ENCODE data around the gene SCNN1G. TPM values are rescaled to one million over a fixed set of nuclear protein-coding genes. Genes with fewer than 3 reads are reported as not detected.

Gene SCNN1G
- total RNA-seq, 1 experiment from 2014 or later: 1.3 TPM

DNA sequence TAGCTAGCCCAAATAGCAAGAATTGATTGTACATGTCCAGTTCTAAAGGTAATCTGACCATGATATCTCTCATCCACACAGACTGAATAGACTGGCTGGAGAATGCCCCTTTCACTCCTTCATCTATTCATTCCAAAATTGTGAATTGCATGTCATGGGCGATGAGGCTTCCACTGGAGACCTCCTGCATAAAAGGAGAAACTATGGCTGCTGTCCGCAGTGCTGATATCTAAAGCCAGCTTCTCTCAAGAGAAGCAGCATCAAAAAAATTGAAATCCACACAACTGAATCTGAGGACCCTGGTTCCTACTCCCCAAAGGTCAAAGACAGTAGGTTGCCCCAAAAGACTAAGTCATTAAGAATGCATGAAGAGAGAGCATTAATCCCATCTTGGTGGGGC is 7.9 kb upstream of the SCNN1G start:
- Mint-ChIP-seq H3K27me3 (ENCODE audit: low read depth) (peaks cover 6% of the 10 kb centered on the region; the same call in 1 of the 2 replicates), H3K9me3 (no peaks in the 10 kb centered on the region), H3K36me3 (no peaks in the 10 kb centered on the region), H3K27ac (no peak overlapping the region), H3K4me1 (peaks cover 3% of the 10 kb centered on the region; the same call in 1 of the 2 replicates), H3K4me3 (no peak overlapping the region)
- CTCF ChIA-PET: interaction anchor here (1.6 kb wide), 1 partner anchor 260 kb away, joined by 14 read pairs; no protein-coding TSS in a partner anchor
- POLR2A ChIA-PET: no interaction called here
- DNase-seq (ENCODE audit: low spot score): no peak
- TF ChIP-seq, protein P1, sequence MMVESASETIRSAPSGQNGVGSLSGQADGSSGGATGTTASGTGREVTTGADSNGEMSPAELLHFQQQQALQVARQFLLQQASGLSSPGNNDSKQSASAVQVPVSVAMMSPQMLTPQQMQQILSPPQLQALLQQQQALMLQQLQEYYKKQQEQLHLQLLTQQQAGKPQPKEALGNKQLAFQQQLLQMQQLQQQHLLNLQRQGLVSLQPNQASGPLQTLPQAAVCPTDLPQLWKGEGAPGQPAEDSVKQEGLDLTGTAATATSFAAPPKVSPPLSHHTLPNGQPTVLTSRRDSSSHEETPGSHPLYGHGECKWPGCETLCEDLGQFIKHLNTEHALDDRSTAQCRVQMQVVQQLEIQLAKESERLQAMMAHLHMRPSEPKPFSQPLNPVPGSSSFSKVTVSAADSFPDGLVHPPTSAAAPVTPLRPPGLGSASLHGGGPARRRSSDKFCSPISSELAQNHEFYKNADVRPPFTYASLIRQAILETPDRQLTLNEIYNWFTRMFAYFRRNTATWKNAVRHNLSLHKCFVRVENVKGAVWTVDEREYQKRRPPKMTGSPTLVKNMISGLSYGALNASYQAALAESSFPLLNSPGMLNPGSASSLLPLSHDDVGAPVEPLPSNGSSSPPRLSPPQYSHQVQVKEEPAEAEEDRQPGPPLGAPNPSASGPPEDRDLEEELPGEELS (CRISPR knock-in tag; IDR thresholded peaks at IDR 0.05): no peak
- TF ChIP-seq, protein P2, sequence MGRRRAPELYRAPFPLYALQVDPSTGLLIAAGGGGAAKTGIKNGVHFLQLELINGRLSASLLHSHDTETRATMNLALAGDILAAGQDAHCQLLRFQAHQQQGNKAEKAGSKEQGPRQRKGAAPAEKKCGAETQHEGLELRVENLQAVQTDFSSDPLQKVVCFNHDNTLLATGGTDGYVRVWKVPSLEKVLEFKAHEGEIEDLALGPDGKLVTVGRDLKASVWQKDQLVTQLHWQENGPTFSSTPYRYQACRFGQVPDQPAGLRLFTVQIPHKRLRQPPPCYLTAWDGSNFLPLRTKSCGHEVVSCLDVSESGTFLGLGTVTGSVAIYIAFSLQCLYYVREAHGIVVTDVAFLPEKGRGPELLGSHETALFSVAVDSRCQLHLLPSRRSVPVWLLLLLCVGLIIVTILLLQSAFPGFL (CRISPR knock-in tag; IDR thresholded peaks at IDR 0.05; ENCODE audit: borderline replicate concordance): no peak
- TF ChIP-seq, protein P3, sequence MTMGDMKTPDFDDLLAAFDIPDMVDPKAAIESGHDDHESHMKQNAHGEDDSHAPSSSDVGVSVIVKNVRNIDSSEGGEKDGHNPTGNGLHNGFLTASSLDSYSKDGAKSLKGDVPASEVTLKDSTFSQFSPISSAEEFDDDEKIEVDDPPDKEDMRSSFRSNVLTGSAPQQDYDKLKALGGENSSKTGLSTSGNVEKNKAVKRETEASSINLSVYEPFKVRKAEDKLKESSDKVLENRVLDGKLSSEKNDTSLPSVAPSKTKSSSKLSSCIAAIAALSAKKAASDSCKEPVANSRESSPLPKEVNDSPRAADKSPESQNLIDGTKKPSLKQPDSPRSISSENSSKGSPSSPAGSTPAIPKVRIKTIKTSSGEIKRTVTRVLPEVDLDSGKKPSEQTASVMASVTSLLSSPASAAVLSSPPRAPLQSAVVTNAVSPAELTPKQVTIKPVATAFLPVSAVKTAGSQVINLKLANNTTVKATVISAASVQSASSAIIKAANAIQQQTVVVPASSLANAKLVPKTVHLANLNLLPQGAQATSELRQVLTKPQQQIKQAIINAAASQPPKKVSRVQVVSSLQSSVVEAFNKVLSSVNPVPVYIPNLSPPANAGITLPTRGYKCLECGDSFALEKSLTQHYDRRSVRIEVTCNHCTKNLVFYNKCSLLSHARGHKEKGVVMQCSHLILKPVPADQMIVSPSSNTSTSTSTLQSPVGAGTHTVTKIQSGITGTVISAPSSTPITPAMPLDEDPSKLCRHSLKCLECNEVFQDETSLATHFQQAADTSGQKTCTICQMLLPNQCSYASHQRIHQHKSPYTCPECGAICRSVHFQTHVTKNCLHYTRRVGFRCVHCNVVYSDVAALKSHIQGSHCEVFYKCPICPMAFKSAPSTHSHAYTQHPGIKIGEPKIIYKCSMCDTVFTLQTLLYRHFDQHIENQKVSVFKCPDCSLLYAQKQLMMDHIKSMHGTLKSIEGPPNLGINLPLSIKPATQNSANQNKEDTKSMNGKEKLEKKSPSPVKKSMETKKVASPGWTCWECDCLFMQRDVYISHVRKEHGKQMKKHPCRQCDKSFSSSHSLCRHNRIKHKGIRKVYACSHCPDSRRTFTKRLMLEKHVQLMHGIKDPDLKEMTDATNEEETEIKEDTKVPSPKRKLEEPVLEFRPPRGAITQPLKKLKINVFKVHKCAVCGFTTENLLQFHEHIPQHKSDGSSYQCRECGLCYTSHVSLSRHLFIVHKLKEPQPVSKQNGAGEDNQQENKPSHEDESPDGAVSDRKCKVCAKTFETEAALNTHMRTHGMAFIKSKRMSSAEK (CRISPR knock-in tag; IDR thresholded peaks at IDR 0.05; ENCODE audit: borderline replicate concordance): no peak
- TF ChIP-seq TEAD4 (CRISPR knock-in tag; IDR thresholded peaks at IDR 0.05) (no peak), SMAD4 (CRISPR knock-in tag; IDR thresholded peaks at IDR 0.05) (no peak), CBFB (CRISPR knock-in tag; IDR thresholded peaks at IDR 0.05; ENCODE audit: low read depth) (no peak), EMX1 (CRISPR knock-in tag; IDR thresholded peaks at IDR 0.05) (no peak), ZNF396 (CRISPR knock-in tag; IDR thresholded peaks at IDR 0.05; ENCODE audit: borderline replicate concordance) (no peak)
- TF ChIP-seq, protein P4, sequence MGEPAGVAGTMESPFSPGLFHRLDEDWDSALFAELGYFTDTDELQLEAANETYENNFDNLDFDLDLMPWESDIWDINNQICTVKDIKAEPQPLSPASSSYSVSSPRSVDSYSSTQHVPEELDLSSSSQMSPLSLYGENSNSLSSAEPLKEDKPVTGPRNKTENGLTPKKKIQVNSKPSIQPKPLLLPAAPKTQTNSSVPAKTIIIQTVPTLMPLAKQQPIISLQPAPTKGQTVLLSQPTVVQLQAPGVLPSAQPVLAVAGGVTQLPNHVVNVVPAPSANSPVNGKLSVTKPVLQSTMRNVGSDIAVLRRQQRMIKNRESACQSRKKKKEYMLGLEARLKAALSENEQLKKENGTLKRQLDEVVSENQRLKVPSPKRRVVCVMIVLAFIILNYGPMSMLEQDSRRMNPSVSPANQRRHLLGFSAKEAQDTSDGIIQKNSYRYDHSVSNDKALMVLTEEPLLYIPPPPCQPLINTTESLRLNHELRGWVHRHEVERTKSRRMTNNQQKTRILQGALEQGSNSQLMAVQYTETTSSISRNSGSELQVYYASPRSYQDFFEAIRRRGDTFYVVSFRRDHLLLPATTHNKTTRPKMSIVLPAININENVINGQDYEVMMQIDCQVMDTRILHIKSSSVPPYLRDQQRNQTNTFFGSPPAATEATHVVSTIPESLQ (CRISPR knock-in tag; IDR thresholded peaks at IDR 0.05): no peak
- TF ChIP-seq, protein P5, sequence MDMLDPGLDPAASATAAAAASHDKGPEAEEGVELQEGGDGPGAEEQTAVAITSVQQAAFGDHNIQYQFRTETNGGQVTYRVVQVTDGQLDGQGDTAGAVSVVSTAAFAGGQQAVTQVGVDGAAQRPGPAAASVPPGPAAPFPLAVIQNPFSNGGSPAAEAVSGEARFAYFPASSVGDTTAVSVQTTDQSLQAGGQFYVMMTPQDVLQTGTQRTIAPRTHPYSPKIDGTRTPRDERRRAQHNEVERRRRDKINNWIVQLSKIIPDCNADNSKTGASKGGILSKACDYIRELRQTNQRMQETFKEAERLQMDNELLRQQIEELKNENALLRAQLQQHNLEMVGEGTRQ (CRISPR knock-in tag; IDR thresholded peaks at IDR 0.05): no peak
- TF ChIP-seq, protein P6, sequence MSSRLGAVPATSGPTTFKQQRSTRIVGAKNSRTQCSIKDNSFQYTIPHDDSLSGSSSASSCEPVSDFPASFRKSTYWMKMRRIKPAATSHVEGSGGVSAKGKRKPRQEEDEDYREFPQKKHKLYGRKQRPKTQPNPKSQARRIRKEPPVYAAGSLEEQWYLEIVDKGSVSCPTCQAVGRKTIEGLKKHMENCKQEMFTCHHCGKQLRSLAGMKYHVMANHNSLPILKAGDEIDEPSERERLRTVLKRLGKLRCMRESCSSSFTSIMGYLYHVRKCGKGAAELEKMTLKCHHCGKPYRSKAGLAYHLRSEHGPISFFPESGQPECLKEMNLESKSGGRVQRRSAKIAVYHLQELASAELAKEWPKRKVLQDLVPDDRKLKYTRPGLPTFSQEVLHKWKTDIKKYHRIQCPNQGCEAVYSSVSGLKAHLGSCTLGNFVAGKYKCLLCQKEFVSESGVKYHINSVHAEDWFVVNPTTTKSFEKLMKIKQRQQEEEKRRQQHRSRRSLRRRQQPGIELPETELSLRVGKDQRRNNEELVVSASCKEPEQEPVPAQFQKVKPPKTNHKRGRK (CRISPR knock-in tag; IDR thresholded peaks at IDR 0.05; ENCODE audit: borderline replicate concordance): no peak
- ATAC-seq: no peak

DNA sequence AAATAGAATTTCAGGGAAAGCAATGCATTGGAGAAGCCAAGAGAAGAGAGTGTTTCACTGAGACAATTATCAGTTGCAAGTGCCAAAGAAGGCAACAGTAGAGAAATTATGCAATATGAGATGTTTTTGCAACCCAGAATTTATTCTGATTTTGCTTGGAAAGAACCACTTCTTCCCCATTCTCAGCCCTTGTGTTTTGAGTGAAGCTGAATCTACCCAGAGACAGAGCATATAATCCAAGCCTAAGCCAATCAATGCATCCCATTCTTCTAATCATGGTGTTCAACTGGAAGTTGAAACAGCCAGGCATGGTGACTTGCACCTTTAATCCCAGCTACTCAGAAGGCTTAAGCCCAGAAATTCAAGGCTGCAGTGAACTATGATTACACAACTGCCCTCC is 6.9 kb upstream of the SCNN1G start:
- no peak overlapping the region for H3K4me3 Mint-ChIP-seq
- H3K9me3 Mint-ChIP-seq: no peaks in the 10 kb centered on the region
- no peak for TF ChIP-seq PRRX2 (CRISPR knock-in tag; IDR thresholded peaks at IDR 0.05)
- TF ChIP-seq FOXP1 (CRISPR knock-in tag; IDR thresholded peaks at IDR 0.05; ENCODE audit: borderline replicate concordance): no peak
- no peak for TF ChIP-seq ZNF138 (CRISPR knock-in tag; conservative IDR thresholded peaks at IDR 0.05)
- TF ChIP-seq, protein P7, sequence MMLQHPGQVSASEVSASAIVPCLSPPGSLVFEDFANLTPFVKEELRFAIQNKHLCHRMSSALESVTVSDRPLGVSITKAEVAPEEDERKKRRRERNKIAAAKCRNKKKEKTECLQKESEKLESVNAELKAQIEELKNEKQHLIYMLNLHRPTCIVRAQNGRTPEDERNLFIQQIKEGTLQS (CRISPR knock-in tag; conservative IDR thresholded peaks at IDR 0.05): no peak
- TF ChIP-seq, protein P4 (CRISPR knock-in tag; IDR thresholded peaks at IDR 0.05): no peak
- no peak for TF ChIP-seq ZBTB21 (CRISPR knock-in tag; IDR thresholded peaks at IDR 0.05; ENCODE audit: borderline replicate concordance)
- no peak for TF ChIP-seq TEAD4 (CRISPR knock-in tag; IDR thresholded peaks at IDR 0.05)
- TF ChIP-seq ZNF416 (CRISPR knock-in tag; IDR thresholded peaks at IDR 0.05): no peak
- no peak for TF ChIP-seq EMX1 (CRISPR knock-in tag; IDR thresholded peaks at IDR 0.05)
- ChIA-PET POLR2A (no interaction called here), CTCF (interaction anchor here (1.3 kb wide), 1 partner anchor 260 kb away, joined by 5 read pairs; no protein-coding TSS in a partner anchor)
- peaks cover 3% of the 10 kb centered on the region; the same call in 1 of the 2 replicates for H3K4me1 Mint-ChIP-seq
- H3K27ac Mint-ChIP-seq: no peak overlapping the region
- ATAC-seq (no peak), DNase-seq (ENCODE audit: low spot score) (no peak)
- no peaks in the 10 kb centered on the region for H3K36me3 Mint-ChIP-seq
- peaks cover 6% of the 10 kb centered on the region; the same call in 1 of the 2 replicates for H3K27me3 Mint-ChIP-seq (ENCODE audit: low read depth)

Measured in WTC11 (cell line).